Nephron progenitor cell (in vitro differentiated cells): ENCODE data around the gene EYA3.

Experiments
- DNase-seq: peaks from one replicate; pipeline ENCODE4 v3.0.0; 2021
- H3K27ac Mint-ChIP-seq: 2 replicates; pipeline ENCODE4 v1.8.0; 2021; ENCODE audit warnings: mild to moderate bottlenecking, moderate library complexity, mixed read lengths
- H3K27me3 Mint-ChIP-seq: 2 replicates; pipeline ENCODE4 v1.8.0; 2021; ENCODE audit warnings: mild to moderate bottlenecking, low read depth, mixed read lengths; ENCODE audit not compliant: poor library complexity
- H3K36me3 Mint-ChIP-seq: 2 replicates; pipeline ENCODE4 v1.8.0; 2021; ENCODE audit warnings: low read depth, mixed read lengths
- H3K4me1 Mint-ChIP-seq: 2 replicates; pipeline ENCODE4 v1.8.0; 2021; ENCODE audit warnings: mixed read lengths
- H3K4me3 Mint-ChIP-seq: 2 replicates; pipeline ENCODE4 v1.8.0; 2021; ENCODE audit warnings: mild to moderate bottlenecking, moderate library complexity, mixed read lengths
- H3K9me3 Mint-ChIP-seq: 2 replicates; pipeline ENCODE4 v1.8.0; 2021; ENCODE audit warnings: mild to moderate bottlenecking, moderate library complexity, mixed read lengths
- TF ChIP-seq, protein P1 (sequence below): fragments of 200-600 bp; sonication (generic); IDR thresholded peaks from 2 replicates; pipeline ENCODE4 v1.5.0; 2021; ENCODE audit warnings: antibody characterized with exemption

EYA3 gene

DNA sequence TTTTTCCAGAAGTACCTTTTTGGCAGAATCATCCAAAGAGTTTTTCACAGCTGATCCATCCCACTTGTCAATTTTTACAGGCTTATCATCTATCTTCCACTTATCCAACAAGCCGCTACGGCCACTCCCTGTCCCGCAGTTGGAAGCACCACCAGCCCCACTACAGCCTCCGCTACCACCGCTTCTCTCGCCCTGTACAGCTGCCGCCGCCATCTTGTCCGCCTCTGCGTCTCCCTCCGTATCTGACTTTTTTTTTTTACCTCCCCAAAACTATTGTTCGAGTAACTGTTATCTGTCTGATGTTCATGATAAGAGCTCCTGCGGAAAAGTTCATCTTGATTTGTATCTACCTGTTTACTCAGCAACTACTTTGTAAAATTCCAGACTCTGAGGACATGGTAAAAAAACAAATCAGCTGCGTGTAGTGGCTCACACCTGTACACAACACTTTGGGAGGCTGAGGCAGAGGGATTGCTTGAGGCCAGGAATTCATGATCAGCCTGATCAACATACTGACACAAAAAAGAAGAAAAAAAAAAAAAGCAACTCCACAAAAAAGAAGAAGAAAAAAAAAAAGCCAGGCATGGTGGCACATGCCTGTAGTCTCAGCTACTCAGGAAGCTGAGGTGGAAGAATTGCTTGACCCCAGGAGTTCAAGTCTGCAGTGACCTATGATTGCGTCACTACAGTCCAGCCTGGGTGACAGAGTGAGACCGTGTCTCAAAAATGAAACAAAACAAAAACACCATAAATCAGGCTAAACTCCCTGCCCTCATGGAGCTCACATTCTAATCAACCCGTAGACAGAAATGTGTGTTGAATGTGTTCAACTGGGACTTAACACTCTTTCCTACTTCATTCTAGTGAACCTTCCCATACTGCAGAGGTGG, 8.0 kb upstream of the EYA3 start:
- H3K4me3 Mint-ChIP-seq = no peak overlapping the region
- H3K27ac Mint-ChIP-seq = no peak overlapping the region
- no peaks in the 10 kb centered on the region for H3K4me1 Mint-ChIP-seq
- no peaks in the 10 kb centered on the region for H3K36me3 Mint-ChIP-seq
- no peak for DNase-seq
- H3K9me3 Mint-ChIP-seq = no peaks in the 10 kb centered on the region
- TF ChIP-seq, protein P1, sequence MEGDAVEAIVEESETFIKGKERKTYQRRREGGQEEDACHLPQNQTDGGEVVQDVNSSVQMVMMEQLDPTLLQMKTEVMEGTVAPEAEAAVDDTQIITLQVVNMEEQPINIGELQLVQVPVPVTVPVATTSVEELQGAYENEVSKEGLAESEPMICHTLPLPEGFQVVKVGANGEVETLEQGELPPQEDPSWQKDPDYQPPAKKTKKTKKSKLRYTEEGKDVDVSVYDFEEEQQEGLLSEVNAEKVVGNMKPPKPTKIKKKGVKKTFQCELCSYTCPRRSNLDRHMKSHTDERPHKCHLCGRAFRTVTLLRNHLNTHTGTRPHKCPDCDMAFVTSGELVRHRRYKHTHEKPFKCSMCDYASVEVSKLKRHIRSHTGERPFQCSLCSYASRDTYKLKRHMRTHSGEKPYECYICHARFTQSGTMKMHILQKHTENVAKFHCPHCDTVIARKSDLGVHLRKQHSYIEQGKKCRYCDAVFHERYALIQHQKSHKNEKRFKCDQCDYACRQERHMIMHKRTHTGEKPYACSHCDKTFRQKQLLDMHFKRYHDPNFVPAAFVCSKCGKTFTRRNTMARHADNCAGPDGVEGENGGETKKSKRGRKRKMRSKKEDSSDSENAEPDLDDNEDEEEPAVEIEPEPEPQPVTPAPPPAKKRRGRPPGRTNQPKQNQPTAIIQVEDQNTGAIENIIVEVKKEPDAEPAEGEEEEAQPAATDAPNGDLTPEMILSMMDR = no peak
- peaks cover 24% of the 10 kb centered on the region for H3K27me3 Mint-ChIP-seq

DNA sequence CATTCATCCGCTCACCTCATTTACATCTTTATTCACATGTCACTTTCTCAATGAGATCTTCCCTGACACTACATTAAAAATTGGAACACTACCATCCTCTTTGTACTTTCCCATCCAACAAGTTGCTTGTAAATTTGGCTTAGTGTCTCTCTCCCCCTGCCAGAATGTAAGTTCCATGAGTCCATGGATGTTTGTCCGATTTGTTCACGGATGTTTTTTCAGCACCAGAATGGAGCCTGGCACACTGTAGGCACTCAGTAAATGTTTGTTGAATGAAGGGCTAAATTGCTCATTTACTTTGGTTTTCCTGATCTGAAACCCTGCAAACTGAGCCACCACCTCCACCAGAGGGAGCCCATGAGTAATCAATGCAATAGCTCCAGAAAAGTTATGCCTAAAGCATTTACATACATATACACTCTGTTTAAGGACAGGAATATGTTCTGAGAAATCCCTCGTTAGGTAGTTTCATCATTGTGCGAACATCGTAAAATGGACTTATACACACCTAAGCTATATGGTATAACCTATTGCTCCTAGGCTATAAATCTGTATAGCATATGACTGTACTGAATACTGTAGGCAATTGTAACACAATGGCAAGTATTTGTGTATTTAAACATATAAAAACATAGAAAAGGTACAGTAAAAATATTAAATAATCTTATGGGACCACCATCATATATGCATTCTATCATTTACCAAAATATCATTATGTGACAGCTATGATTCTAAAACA, 2.8 kb upstream of the EYA3 start:
- H3K36me3 Mint-ChIP-seq = no peaks in the 10 kb centered on the region
- no peak overlapping the region for H3K27ac Mint-ChIP-seq
- TF ChIP-seq, protein P1 = peak; percentile 78
- peaks cover 25% of the 10 kb centered on the region for H3K4me1 Mint-ChIP-seq
- H3K27me3 Mint-ChIP-seq = peaks cover 13% of the 10 kb centered on the region
- H3K9me3 Mint-ChIP-seq = no peaks in the 10 kb centered on the region
- peak overlapping the region; percentile 37 for H3K4me3 Mint-ChIP-seq
- DNase-seq = peak; percentile 74

DNA sequence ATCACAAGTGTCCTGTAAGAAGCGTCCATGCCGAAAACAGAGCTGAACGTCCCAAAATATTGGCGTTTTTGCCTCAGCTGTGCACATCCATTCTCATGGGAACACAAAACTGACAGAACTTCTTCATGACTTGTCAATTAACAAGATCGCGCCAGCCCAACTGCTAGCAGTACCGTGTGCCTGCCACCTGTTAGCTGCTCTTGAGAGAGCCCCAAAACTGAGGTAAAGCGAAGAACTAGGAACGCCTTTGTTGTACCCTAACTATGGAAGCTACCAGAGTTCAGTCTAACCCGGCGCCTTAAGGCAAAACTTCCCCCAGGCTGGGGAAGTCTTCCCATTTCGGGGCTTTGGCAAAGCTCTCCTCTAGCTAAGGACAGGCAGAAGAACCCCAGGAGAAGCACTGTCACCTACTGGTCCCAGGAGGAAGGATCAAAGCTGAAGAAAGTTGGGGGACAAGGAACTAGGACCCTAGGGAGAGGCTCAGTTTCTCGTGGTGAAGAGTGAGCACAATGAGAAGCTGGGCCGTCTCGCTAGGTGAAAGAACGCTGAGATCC, 719 bp downstream of the EYA3 start:
- peak; percentile 13 for DNase-seq
- TF ChIP-seq, protein P1 = no peak

DNA sequence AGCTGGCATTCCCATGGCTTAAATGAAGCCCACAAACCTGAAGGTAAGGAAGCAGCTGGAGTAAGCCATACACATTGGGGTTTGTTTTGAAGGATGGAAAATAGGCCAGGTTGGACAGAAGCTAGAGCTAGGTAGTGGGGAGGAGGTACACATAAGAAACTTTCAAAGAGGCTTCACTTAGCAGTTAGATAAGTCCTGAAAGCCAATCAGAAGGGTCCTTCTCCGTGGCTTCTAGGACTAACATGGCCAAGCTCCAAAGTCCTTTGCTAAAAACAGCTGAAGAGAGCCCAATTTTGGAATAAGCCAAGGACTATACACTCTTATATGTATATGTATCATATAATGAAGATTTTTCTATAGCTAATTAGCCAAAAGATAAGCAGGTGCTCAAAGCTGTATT, 1.8 kb downstream of the EYA3 start:
- TF ChIP-seq, protein P1 = no peak
- H3K36me3 Mint-ChIP-seq = no peaks in the 10 kb centered on the region
- H3K27ac Mint-ChIP-seq = no peak overlapping the region
- H3K4me1 Mint-ChIP-seq = peaks cover 37% of the 10 kb centered on the region
- H3K27me3 Mint-ChIP-seq = peaks cover 3% of the 10 kb centered on the region
- no peaks in the 10 kb centered on the region for H3K9me3 Mint-ChIP-seq
- H3K4me3 Mint-ChIP-seq = peak overlapping the region; percentile 96
- no peak for DNase-seq

More for the DNA sequence above, 719 bp downstream of the EYA3 start:
- Mint-ChIP-seq H3K27me3 (peaks cover 3% of the 10 kb centered on the region), H3K4me3 (peak overlapping the region; percentile 96), H3K9me3 (no peaks in the 10 kb centered on the region), H3K36me3 (no peaks in the 10 kb centered on the region), H3K27ac (peak overlapping the region; percentile 98), H3K4me1 (peaks cover 37% of the 10 kb centered on the region)

DNA sequence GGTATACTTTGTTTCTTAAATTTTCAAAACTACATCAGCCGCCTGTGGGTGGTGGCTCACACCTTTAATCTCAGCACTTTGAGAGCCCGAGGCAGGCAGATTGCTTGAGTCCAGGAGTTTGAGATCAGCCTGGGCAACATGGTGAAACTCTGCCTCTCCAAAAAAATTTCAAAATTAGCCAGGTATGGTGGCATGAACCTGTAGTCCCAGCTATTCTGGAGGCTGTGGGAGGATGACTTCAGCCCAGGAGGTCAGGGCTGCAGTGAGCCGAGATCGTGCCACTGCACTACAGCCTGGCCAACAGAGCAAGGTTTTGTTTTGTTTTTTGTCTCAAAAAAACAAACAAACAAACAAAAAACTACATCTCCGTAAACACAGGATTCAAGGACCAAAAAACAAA, 3.3 kb downstream of the EYA3 start:
- TF ChIP-seq, protein P1 = no peak
- Mint-ChIP-seq H3K4me3 (no peak overlapping the region), H3K4me1 (peaks cover 34% of the 10 kb centered on the region), H3K27me3 (peaks cover 3% of the 10 kb centered on the region), H3K9me3 (no peaks in the 10 kb centered on the region), H3K36me3 (peaks cover 5% of the 10 kb centered on the region), H3K27ac (no peak overlapping the region)
- no peak for DNase-seq
